Activated CD8-positive, alpha-beta T cell treated with anti-CD3 and anti-CD28 coated beads for 36 hours (primary cell): ENCODE measurements around the gene HCN4. TPM values are rescaled to one million over a fixed set of nuclear protein-coding genes. Genes with fewer than 3 reads are reported as not detected.

Experiments used
- ATAC-seq: fragments of 200-7000 bp; cut with Tn5 transposase; one replicate; pipeline ENCODE4 v1.10.0; 2021; ENCODE audit warnings: mild to moderate bottlenecking, moderate library complexity
- CTCF ChIA-PET: fragments of 350-600 bp; sonication (Branson Sonifier 250); formaldehyde crosslinking; loops from one replicate; lab custom pipeline; 2021; ENCODE audit warnings: antibody characterized with exemption; lab: Charles Lee
- POLR2A ChIA-PET: fragments of 350-600 bp; sonication (Branson Sonifier 250); formaldehyde crosslinking; loops from one replicate; lab custom pipeline; 2021; ENCODE audit warnings: antibody characterized with exemption; lab: Charles Lee
- DNase-seq: peaks from one replicate; pipeline ENCODE4 v3.0.0-alpha.2; 2020
- H3K27ac Mint-ChIP-seq: one replicate; pipeline ENCODE4 v1.8.0; 2021; ENCODE audit warnings: mild to moderate bottlenecking, mixed read lengths
- H3K27me3 Mint-ChIP-seq: one replicate; pipeline ENCODE4 v1.8.0; 2021; ENCODE audit warnings: mixed read lengths
- H3K36me3 Mint-ChIP-seq: one replicate; pipeline ENCODE4 v1.8.0; 2021; ENCODE audit warnings: low read depth, mixed read lengths
- H3K4me1 Mint-ChIP-seq: one replicate; pipeline ENCODE4 v1.8.0; 2021; ENCODE audit warnings: low read depth, mixed read lengths
- H3K4me3 Mint-ChIP-seq: one replicate; pipeline ENCODE4 v1.8.0; 2021; ENCODE audit warnings: mild to moderate bottlenecking, moderate library complexity, mixed read lengths
- H3K9me3 Mint-ChIP-seq: one replicate; pipeline ENCODE4 v1.8.0; 2021; ENCODE audit warnings: mixed read lengths
- CTCF ChIP-seq: fragments of 200-600 bp; IDR thresholded peaks from one replicate; pipeline ENCODE4 v1.8.0; 2022; ENCODE audit warnings: antibody characterized with exemption, mild to moderate bottlenecking
- intact Hi-C: fragments of 100-400 bp; cut with micrococcal nuclease; formaldehyde crosslinking; loops from one replicate; pipeline ENCODE4 v1.10.0; 2022
- total RNA-seq, 2 experiments: library from RNA; stranded (reverse); gene quantifications; one replicate each; pipeline ENCODE4 v1.2.3, GENCODE V29; 2021

Gene HCN4
- total RNA-seq, 2 experiments from 2014 or later = not detected

- no peak overlapping the region for H3K27ac Mint-ChIP-seq
- no peaks in the 10 kb centered on the region for H3K36me3 Mint-ChIP-seq
- intact Hi-C loops = no loop called here
- no peaks in the 10 kb centered on the region for H3K9me3 Mint-ChIP-seq
- no peak overlapping the region for H3K4me3 Mint-ChIP-seq
- DNase-seq = no peak
- CTCF ChIA-PET = no interaction called here
- no peak for TF ChIP-seq CTCF
- no peaks in the 10 kb centered on the region for H3K27me3 Mint-ChIP-seq
- POLR2A ChIA-PET = no interaction called here
- H3K4me1 Mint-ChIP-seq = no peaks in the 10 kb centered on the region
- no peak for ATAC-seq
Measured at GRCh38 chr15:73336756-73337155, 32.0 kb downstream of the HCN4 start.

DNA sequence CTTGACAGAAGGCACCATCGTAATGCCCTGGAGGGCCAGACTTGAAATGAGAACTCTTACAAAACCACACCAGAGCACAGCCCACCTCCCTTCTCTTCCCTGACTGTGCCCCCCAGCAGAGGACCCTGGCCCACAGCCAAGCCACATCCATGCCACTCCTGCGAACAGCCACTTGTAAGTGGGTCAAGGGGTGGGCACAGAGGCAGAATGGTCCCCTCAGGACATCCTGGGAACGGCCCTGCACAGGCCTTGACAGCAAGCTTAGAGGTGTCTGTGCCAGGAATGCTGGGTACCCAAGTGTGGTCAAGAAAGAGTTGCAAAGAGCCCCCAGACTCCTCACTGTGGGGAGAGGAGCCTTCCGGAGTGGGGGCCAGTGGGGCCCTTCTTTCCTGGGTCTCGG lies 33.3 kb downstream of the HCN4 start:
- no peaks in the 10 kb centered on the region for H3K27me3 Mint-ChIP-seq

DNA sequence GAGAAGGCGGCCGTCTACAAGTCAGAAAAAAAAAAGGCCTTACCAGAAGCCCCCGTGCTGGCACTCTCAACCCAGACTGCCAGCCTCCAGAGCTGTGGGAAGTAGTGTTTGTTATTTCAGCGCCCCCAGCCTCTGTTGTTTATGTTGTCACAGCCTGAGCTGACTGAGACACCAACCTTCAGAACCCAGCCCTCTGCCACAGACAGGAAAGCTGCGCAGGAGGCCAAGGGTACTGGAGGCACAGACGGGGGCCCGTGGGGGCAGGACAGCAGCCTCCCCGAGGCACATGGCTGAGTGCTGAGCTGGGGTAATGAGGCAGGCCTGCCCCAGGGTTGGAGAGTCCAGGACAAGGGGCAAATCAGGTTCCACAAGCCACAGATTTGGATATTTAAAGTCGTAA lies 33.7 kb downstream of the HCN4 start:
- DNase-seq (no peak), ATAC-seq (no peak)
- TF ChIP-seq CTCF = no peak
- no peak overlapping the region for H3K27ac Mint-ChIP-seq
- intact Hi-C loops = no loop called here
- H3K36me3 Mint-ChIP-seq = no peaks in the 10 kb centered on the region
- ChIA-PET POLR2A (no interaction called here), CTCF (no interaction called here)
- no peaks in the 10 kb centered on the region for H3K4me1 Mint-ChIP-seq
- H3K4me3 Mint-ChIP-seq = no peak overlapping the region
- no peaks in the 10 kb centered on the region for H3K27me3 Mint-ChIP-seq
- H3K9me3 Mint-ChIP-seq = no peaks in the 10 kb centered on the region

More for the DNA sequence above, 33.3 kb downstream of the HCN4 start:
- H3K27ac Mint-ChIP-seq = no peak overlapping the region
- POLR2A ChIA-PET = no interaction called here
- no peak for DNase-seq
- no peaks in the 10 kb centered on the region for H3K36me3 Mint-ChIP-seq
- TF ChIP-seq CTCF = no peak
- CTCF ChIA-PET = no interaction called here
- H3K4me3 Mint-ChIP-seq = no peak overlapping the region
- no peak for ATAC-seq
- H3K9me3 Mint-ChIP-seq = no peaks in the 10 kb centered on the region
- H3K4me1 Mint-ChIP-seq = no peaks in the 10 kb centered on the region
- intact Hi-C loops = no loop called here

DNA sequence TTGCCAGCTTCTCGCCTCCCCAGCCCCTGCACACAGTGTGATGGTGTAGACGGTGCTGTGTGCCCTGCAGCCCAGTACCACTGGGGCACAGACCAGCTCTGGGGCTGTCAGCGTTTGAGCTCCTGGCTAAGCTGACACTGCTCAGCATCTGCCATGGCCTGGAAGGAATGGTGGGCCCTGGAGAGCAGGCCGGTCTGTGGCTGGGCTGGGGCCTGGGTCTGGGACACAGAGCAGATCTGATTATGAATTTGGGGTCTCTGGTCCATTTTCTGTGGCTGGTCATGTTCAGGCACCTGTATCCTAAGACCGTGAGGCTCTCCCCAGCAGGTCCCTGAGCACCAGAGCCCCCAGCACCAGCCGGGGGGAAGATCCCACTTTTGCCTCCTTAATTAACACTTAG lies 34.7 kb downstream of the HCN4 start:
- H3K27me3 Mint-ChIP-seq = no peaks in the 10 kb centered on the region
- no peaks in the 10 kb centered on the region for H3K4me1 Mint-ChIP-seq
- intact Hi-C loops = no loop called here
- ATAC-seq = no peak
- no peaks in the 10 kb centered on the region for H3K36me3 Mint-ChIP-seq
- ChIA-PET POLR2A (no interaction called here), CTCF (no interaction called here)
- no peak overlapping the region for H3K4me3 Mint-ChIP-seq
- H3K27ac Mint-ChIP-seq = no peak overlapping the region
- DNase-seq = no peak
- TF ChIP-seq CTCF = no peak
- H3K9me3 Mint-ChIP-seq = no peaks in the 10 kb centered on the region

DNA sequence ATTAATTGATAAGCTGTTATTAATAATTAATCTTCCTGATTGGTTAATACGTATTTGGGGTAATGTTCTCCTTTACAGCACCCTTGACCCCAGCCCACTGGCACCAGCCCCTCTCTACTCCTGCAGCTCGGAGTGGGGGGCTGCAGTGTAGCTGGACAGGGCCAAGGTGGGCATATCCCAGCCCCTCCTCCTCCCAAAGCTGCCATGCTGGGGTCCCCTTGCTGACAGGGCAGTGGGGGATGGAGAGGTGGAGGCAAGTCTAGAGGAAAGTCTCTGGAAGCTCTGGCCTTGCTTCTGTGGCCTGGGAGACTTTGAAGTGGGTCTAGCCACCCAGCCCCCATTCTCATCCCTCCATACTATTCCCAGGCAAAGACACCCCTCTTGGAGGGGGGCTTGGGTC lies 35.8 kb downstream of the HCN4 start:
- Mint-ChIP-seq H3K4me1 (no peaks in the 10 kb centered on the region), H3K9me3 (no peaks in the 10 kb centered on the region), H3K36me3 (no peaks in the 10 kb centered on the region), H3K27me3 (no peaks in the 10 kb centered on the region), H3K27ac (no peak overlapping the region), H3K4me3 (no peak overlapping the region)
- DNase-seq (no peak), ATAC-seq (no peak)
- no peak for TF ChIP-seq CTCF
- ChIA-PET CTCF (no interaction called here), POLR2A (no interaction called here)
- intact Hi-C loops = no loop called here
